DLD1 (cell line): ENCODE measurements around the gene AXIN1.

Experiments
- in situ Hi-C: cut with HindIII; loops from 2 replicates; pipeline ENCODE4 v1.10.0; 2017; ENCODE audit warnings: low sequenced_read_pairs

The AXIN1 gene

GRCh38 chr16:307691-308312 is 44.7 kb downstream of the AXIN1 start:
- in situ Hi-C loops = no loop called here

DNA sequence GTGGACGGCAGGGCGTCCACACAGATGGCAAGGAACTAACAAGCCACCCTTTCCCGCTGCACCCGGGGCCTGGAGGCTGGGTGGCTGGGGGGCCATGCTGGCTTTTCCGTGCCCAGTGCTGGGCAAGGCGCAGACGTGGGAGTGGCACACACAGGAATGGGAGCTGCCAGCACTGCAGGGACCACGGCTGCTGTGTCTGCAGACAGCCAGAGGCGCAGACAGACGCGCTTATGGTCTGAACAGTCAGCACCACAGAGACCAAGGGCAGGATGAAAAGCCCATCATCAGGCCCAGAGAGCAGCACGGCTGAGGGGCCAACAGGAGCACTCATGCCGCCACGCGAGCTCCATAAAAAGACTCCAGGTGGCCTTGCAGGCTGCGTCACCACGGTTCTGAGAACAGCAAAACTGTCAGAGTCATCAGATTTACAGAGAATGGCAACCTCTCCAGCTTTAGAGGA is 45.6 kb downstream of the AXIN1 start:
- in situ Hi-C loops = no loop called here

- in situ Hi-C loops = no loop called here
Measured at GRCh38 chr16:305916-306626, 46.5 kb downstream of the AXIN1 start.

DNA sequence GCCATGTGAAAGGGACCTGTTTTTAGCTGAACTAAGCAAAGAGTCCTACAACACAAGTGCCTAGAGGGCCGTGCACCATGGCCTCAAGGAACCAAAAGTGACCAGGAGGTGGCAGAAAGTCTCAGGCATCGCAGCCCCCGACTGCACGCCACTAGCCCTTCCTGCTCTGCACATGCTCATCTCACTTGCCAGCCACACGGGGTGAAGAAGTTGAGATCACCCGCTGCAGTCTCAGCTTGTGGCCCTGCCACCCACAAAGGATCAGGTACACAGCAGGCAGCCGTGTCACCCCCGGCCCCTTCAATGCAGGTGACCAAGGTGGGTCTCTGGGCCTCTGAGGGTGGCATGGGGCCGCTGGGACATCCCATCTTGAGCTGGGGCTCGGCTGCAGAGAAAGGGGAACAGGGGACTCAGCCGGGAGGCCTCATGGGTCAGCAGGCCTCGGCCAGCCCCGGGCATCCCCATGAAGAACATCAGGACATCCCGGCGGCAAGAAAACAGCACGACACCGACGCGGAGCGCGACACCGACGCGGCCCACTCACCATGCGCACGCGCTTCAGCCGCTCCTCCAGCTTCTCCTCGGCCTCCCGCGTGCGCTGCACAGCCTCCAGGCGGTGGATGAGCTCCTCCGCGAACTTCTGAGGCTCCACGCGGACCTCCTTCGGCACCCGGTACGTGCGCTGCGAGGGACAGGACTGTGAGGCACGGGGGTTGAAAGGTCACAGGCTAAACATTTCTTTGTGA is 48.6 kb downstream of the AXIN1 start:
- in situ Hi-C loops = no loop called here

GRCh38 chr16:301950-302349 is 50.6 kb downstream of the AXIN1 start:
- in situ Hi-C loops = no loop called here

- in situ Hi-C loops = no loop called here
Measured at GRCh38 chr16:301235-301634, 51.3 kb downstream of the AXIN1 start.

DNA sequence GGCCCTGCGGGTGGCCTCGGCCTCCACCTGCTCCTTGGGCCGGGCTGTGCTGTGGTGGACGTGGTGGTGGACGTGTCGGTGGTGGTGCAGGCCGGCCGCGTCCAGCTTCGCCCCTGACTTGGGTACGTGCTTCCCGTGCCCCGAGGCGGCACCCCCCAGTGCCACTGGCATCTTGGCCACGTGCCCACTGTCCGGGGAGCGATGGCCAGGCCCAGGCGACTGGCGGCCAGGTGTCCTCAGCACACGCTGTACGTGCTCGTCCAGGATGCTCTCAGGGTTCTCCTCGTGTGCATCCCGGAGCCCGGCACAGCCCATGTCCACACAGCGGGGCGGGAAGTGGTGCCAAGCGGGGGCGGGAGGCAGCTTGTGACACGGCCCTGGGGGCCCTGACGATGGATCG is 54.7 kb downstream of the AXIN1 start:
- in situ Hi-C loops = no loop called here

GRCh38 chr16:296806-297510 is 55.6 kb downstream of the AXIN1 start:
- in situ Hi-C loops = no loop called here

- in situ Hi-C loops = no loop called here
Measured at GRCh38 chr16:296276-296675, 56.2 kb downstream of the AXIN1 start.

- in situ Hi-C loops = no loop called here
Measured at GRCh38 chr16:293043-293775, 59.3 kb downstream of the AXIN1 start.

DNA sequence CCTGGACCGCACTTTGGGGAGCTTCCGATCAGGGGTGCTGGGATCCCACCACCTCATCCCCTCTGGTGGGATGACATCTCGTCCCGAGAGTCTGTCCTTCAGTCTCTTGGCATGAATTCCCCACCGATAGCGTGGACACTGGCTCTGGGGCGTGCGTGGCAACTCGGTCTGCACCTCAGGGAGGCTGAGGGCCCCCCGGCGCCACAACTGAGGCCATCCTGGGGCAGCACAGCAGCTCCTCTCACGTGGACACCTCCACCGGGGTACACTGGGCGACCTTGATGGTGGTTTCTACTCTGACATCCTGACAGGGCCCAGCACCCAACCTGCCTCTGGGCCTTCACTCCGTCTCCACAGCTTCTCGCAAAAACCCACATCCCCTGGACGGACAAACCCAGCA is 61.0 kb downstream of the AXIN1 start:
- in situ Hi-C loops = no loop called here

DNA sequence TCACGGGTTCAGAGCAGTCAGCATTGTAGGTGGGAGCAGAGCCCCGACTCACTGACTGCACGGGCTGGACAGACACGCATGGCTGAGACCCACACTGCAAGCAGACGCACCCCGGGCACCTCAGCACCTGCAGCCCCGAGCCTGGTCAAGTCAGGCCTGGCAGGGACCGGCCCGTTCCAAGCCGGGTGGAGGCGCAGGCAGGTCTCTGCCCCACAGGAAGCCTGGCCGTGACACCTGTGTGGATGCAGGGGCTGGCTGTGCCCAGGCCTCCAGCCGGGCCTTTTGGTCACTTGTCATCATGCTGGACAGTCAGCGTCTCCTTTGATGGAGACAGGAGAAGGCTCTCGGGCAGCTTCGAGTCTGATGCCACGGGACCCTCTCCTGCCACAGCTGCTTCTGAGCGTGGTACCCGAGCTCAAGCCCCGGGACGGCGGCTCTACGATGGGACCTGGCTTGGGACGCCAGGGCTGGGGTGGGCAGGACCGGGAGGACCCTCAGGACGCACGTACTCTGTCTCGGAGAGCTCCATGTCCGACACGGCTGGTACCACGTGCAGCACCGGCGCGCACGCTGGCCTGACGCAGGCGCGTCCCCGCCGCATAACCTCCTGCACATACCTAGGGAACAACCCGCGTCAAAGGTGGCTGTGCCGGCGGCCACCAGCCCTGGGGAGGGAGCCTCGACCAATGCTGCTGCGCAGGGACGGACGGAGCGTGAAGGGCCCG is 61.7 kb downstream of the AXIN1 start:
- in situ Hi-C loops = no loop called here

- in situ Hi-C loops = no loop called here
Measured at GRCh38 chr16:290015-290680, 62.4 kb downstream of the AXIN1 start.

DNA sequence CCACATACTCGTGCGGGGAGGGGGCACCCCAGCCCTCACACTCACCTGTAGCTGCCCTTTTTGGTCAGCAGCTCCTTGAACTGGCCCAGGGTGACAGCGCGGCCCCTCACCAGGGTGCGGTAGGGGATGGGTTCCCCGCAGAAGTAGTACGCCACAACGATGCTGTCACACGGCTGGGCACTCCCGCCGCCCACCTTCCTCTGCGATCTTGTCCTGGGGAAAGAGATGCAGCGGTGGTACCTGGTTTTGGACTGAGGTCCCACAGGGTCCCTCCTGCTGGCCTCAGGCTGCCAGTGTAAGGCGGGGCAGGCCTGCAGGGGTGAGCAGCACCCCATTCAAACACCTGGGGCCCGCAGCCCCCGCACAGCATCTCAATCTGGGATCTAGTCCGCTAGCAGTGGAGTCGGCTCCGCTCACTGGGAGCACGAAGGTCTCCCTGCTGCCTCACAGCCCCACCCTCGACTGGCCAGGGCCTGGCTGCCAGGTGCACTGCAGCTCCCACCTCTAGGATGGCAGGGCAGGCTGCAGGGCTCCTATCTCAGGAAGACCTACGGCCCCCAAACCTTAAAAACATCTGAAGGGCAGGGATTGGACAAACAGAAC is 63.0 kb downstream of the AXIN1 start:
- in situ Hi-C loops = no loop called here

DNA sequence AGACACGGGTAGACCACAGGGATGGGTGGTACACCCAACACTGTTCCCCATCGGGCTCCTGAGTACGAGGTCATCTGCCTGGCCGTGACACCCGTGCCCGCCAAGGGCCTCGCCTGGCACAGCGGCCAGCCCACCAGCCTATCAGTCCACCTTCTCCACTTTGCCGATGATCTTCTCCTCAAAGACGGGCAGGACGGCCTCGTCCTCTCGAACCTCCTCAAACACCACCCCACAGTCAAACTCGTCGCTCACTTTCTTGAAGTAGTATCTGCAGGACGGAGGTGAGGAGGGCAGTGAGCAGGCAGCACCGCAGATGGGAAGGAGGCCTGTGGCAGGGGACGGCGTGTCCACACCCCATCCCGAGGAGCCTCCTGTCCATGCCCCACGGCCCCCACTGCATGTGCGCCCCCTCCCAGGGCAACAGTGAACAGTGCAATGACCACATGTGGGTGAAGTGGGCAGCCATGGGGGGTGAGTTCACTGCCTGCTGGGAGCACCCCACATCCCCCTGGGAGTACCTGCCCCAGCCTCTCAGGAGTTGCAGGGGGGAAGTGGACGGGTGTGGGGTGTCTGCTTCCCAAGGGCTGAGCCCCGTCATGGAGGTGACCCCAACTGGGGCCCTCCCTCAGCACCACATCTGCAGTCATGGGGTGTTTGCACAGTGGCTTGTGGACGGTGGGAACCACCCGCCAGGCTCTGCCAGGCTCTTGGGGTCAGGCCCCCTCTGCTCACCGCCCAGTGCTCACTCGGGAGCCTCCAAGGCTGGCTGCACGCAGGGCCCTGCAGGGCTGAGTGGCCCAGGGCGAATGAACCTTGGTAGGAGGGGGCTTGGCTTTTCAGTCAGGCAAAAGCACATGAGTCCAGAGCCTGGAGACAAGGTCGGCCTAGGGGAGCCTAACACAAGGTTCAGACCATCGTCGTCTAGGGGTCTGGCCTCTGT is 64.3 kb downstream of the AXIN1 start:
- in situ Hi-C loops = no loop called here

GRCh38 chr16:287298-287811 is 65.2 kb downstream of the AXIN1 start:
- in situ Hi-C loops = no loop called here

GRCh38 chr16:286491-287297 is 65.8 kb downstream of the AXIN1 start:
- in situ Hi-C loops = no loop called here
